ENCODE results near the gene YRDC.

YRDC gene

DNA sequence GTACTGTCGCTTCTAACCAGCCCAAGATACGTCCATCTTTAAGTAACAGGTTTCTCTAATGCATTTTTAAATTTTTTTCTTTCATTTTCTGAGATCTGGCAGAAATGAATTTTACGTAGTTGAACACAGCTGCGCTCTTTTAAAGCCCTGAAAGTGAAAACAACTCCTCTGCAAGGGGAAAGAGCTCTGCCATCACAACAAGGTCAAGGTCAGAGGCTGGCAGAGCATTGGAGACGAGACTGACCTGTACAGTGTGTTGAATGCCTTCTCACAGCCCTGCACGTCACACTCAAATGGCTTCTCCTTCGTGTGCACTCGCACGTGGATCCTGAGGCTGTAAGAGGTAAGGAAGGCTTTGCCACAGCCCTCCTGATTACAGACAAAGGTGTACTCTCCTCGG is 31.7 kb upstream of the YRDC start:
- TF ChIP-seq, protein P1, sequence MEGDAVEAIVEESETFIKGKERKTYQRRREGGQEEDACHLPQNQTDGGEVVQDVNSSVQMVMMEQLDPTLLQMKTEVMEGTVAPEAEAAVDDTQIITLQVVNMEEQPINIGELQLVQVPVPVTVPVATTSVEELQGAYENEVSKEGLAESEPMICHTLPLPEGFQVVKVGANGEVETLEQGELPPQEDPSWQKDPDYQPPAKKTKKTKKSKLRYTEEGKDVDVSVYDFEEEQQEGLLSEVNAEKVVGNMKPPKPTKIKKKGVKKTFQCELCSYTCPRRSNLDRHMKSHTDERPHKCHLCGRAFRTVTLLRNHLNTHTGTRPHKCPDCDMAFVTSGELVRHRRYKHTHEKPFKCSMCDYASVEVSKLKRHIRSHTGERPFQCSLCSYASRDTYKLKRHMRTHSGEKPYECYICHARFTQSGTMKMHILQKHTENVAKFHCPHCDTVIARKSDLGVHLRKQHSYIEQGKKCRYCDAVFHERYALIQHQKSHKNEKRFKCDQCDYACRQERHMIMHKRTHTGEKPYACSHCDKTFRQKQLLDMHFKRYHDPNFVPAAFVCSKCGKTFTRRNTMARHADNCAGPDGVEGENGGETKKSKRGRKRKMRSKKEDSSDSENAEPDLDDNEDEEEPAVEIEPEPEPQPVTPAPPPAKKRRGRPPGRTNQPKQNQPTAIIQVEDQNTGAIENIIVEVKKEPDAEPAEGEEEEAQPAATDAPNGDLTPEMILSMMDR (IDR thresholded peaks at IDR 0.05; ENCODE audit: insufficient read depth, low read length), result no peak
- TF ChIP-seq, protein P2, sequence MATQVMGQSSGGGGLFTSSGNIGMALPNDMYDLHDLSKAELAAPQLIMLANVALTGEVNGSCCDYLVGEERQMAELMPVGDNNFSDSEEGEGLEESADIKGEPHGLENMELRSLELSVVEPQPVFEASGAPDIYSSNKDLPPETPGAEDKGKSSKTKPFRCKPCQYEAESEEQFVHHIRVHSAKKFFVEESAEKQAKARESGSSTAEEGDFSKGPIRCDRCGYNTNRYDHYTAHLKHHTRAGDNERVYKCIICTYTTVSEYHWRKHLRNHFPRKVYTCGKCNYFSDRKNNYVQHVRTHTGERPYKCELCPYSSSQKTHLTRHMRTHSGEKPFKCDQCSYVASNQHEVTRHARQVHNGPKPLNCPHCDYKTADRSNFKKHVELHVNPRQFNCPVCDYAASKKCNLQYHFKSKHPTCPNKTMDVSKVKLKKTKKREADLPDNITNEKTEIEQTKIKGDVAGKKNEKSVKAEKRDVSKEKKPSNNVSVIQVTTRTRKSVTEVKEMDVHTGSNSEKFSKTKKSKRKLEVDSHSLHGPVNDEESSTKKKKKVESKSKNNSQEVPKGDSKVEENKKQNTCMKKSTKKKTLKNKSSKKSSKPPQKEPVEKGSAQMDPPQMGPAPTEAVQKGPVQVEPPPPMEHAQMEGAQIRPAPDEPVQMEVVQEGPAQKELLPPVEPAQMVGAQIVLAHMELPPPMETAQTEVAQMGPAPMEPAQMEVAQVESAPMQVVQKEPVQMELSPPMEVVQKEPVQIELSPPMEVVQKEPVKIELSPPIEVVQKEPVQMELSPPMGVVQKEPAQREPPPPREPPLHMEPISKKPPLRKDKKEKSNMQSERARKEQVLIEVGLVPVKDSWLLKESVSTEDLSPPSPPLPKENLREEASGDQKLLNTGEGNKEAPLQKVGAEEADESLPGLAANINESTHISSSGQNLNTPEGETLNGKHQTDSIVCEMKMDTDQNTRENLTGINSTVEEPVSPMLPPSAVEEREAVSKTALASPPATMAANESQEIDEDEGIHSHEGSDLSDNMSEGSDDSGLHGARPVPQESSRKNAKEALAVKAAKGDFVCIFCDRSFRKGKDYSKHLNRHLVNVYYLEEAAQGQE (IDR thresholded peaks at IDR 0.05; ENCODE audit: insufficient replicate concordance, low read depth), result no peak
- no peak for TF ChIP-seq POLR2AphosphoS5 (IDR thresholded peaks at IDR 0.05; ENCODE audit: low read depth)
- TF ChIP-seq SPI1 (IDR thresholded peaks at IDR 0.05; ENCODE audit: borderline replicate concordance, low read depth), result no peak
- TF ChIP-seq GABPA (IDR thresholded peaks at IDR 0.05; ENCODE audit: low read depth), result no peak
- no peak for DNase-seq (ENCODE audit: low read depth in 1 of 2, low spot score in 1 of 2)
- H3K27ac ChIP-seq (replicated peaks), result no peak overlapping the region
- H3K4me3 ChIP-seq (replicated peaks; ENCODE audit: insufficient read depth, low read length), result no peak overlapping the region
- no peaks in the 10 kb centered on the region for H3K27me3 ChIP-seq (ENCODE audit: insufficient read depth, poor library complexity, severe bottlenecking)

DNA sequence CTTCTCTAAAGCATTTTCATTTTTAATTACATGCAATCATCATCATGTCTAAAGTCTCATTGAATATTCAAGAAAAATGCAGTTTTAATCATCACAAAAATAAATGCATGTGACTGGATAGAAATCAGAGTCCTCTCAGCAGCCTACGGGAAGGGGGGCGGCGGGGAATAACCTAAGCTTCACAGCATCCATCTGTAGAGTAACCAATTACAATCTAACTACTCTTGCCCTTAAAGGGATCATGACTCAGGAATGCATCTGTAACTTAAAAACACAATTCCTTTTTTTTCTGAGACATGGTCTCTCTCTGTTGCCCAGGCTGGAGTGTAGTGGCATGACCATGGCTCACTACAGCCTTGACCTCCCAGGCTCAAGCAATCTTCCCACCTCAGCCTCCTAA is 28.8 kb upstream of the YRDC start:
- Histone ChIP-seq H3K27ac (replicated peaks) (no peak overlapping the region), H3K4me3 (replicated peaks; ENCODE audit: insufficient read depth, low read length) (no peak overlapping the region), H3K27me3 (ENCODE audit: insufficient read depth, poor library complexity, severe bottlenecking) (no peaks in the 10 kb centered on the region)
- DNase-seq (ENCODE audit: low read depth in 1 of 2, low spot score in 1 of 2), result no peak
- TF ChIP-seq, protein P2 (IDR thresholded peaks at IDR 0.05; ENCODE audit: insufficient replicate concordance, low read depth), result no peak
- TF ChIP-seq GABPA (IDR thresholded peaks at IDR 0.05; ENCODE audit: low read depth) (no peak), SPI1 (IDR thresholded peaks at IDR 0.05; ENCODE audit: borderline replicate concordance, low read depth) (no peak), POLR2AphosphoS5 (IDR thresholded peaks at IDR 0.05; ENCODE audit: low read depth) (no peak)
- TF ChIP-seq, protein P1 (IDR thresholded peaks at IDR 0.05; ENCODE audit: insufficient read depth, low read length), result no peak

DNA sequence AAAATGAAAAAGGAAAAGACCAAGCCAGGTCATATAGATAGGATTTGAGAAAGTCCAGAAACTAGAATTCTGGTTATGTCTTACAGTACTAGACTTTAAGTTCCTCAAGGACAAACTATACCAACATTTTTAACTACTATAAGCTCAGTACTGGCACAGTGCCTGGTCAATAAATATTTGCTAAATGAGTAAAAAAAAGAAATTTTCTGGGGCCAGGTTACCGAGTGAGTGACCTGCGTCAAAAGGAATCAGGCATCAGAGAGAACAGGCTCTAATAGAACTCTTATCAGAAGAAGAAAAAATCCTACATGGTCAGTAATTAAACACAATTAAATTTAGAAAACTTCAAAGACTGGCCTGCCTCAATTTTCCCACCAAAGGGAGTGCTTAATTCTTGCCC is 23.8 kb upstream of the YRDC start:
- Histone ChIP-seq H3K27ac (replicated peaks) (no peak overlapping the region), H3K4me3 (replicated peaks; ENCODE audit: insufficient read depth, low read length) (no peak overlapping the region), H3K27me3 (ENCODE audit: insufficient read depth, poor library complexity, severe bottlenecking) (no peaks in the 10 kb centered on the region)
- TF ChIP-seq POLR2AphosphoS5 (IDR thresholded peaks at IDR 0.05; ENCODE audit: low read depth) (no peak), SPI1 (IDR thresholded peaks at IDR 0.05; ENCODE audit: borderline replicate concordance, low read depth) (no peak), GABPA (IDR thresholded peaks at IDR 0.05; ENCODE audit: low read depth) (no peak)
- TF ChIP-seq, protein P2 (IDR thresholded peaks at IDR 0.05; ENCODE audit: insufficient replicate concordance, low read depth), result no peak
- TF ChIP-seq, protein P1 (IDR thresholded peaks at IDR 0.05; ENCODE audit: insufficient read depth, low read length), result no peak
- no peak for DNase-seq (ENCODE audit: low read depth in 1 of 2, low spot score in 1 of 2)
